SKM-1 (cell line): Measurements from ENCODE around the gene TCF3.
"Not testable (repeated sequence)": the region's sequence is repeated elsewhere in the genome, so short reads cannot be mapped to it uniquely, and the experiment has no call there.

ENCODE experiments used
- DNase-seq: peaks from one replicate; lab custom pipeline; 2025; ENCODE audit not compliant: unreplicated experiment; lab: John Stamatoyannopoulos, UW

Gene TCF3

DNA sequence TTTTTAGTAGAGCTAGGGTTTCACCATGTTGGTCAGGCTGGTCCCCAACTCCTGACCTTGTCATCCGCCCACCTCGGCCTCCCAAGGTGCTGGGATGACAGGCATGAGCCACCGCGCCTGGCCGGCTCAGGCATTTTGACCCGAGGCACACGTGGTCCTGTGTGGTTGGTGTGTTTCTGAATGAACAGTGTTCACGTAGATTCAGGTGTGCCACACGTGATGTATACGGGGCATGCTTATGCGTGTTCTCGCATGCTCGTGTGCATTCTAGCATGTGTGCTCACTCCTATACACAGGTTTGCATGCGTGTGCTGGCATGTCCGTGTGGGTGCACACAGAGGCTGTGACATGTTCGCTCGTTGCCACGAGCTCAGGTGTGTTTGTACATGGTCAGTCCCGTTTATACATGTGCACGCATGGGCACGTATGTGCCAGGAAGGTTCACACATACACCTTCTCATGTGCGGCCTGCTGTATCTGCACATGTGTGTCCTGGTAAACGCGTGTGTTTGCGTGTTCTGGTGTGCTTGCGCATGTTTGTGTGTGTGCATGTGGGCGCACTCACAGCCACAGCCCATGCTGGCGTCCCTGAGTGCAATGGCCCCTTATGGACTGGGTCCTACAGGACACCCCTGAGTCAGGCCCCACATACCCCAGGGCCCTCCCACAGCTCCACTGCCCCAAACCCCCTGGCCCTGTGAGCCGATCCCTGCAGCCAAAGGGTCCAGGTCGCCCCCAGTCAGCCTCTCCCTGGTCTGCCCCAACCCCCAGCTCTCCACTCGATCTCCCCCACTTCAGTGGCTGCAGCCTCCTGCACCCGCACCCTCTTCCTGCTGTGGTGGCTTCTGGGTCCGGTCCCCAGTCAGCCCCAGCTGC, 20.6 kb upstream of the TCF3 start:
- no peak for DNase-seq

DNA sequence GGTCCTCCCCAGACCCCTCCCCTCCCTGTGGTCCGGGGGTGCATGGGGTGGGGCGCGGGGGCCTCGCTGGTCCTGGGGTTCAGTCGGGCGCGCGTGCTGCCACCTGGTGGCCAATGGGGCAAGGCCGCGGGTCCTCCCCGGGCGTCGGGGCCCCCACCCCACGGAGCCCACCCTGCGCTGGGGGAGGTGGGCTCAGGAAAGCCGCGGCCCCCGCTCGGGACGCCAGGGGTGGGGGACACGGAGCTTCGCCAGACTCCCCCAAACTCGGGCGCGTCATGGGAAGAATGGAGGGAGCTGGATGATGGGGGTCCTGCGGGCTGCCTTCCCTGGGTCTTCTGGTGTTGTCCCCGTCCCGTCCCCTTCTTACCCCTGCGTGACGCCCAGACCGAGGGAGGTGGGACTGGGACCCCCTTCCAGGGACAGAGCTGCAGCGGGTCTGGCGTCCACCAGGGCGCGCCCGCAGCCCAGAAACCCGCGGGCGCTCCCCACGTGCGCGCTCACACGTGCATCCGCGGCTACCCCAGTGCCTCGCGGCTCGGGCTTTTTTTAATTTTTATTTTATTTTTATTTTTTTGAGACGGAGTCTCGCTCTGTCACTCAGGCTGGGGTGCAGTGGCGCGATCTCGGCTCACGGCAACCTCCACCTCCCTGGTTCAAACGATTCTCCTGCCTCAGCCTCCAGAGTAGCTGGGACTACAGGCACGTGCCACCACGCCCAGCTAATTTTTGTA, 19.8 kb upstream of the TCF3 start:
- DNase-seq, result no peak

GRCh38 chr19:1671716-1672037, 19.3 kb upstream of the TCF3 start:
- DNase-seq, result no peak

- not testable (repeated sequence) for DNase-seq
Observed at GRCh38 chr19:1670747-1671146, 18.3 kb upstream of the TCF3 start.

GRCh38 chr19:1668486-1669270, 16.3 kb upstream of the TCF3 start:
- no peak for DNase-seq

DNA sequence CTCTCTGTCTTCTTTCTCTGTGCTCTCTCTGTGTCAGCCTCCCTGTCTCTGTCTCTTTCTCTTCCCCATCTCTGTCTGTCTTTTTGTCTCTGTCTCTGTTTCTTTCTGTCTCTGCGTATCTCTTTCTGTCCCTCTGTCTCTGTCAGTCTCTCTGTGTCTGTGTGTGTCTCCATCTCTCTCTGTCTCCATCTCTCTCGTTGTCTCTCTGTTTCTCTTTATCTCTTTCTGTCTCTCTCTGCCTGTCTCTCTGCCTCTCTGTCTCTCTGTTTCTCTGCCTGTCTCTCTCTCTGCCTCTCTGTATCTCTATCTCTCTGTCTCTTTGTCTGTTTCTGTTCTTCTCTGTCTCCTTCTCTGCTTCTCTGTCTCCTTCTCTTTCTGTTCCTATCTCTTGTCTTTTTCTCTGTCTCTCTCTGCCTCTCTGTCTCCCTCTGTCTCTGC, 15.7 kb upstream of the TCF3 start:
- DNase-seq, result no peak

DNA sequence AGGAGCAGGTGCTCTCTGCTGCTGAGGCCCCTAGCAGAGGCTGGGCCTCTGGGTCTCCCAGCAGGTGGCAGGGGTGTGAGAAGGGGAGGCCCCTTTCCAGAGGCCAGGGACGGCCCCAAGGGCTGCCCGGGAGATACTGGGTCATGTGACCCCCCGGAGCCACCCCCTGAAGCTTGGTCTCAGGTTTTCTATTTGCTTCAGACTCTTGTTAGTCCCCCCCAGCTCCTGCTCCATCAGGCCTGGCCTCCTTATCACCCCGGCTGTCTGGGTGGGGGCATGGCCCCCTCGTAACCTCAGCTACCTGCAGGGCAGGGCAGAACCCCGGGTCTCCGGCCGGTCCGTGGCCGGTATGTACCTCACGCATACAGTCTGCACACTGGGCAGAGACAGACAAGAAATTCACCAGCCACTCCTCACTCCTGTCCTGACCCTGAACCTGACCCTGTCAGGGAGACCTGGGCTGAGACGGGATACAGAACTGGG, 13.2 kb upstream of the TCF3 start:
- DNase-seq, result no peak

GRCh38 chr19:1663852-1664251, 11.4 kb upstream of the TCF3 start:
- no peak for DNase-seq

GRCh38 chr19:1663227-1663626, 10.8 kb upstream of the TCF3 start:
- not testable (repeated sequence) for DNase-seq

DNA sequence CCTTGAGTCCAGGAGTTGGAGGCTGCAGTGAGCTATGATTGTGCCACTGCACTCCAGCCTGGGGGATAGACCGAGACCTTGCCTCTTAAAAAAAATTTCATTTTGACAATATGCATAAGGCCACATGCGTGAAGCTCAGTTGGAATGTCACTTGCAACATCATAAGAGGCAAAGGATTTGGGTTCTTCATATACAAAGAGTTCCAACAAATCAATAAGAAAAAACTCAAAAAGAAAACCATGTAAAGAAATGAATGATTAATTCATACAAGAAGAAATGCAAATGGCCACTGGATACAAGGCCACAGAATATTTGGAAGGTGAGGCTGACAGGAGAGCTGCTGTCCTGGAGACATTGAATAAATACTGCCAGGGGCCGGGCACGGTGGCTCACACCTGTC, 9.6 kb upstream of the TCF3 start:
- DNase-seq, result no peak

- DNase-seq, result no peak
Observed at GRCh38 chr19:1659084-1659427, 6.6 kb upstream of the TCF3 start.

GRCh38 chr19:1658150-1659083, 6.0 kb upstream of the TCF3 start:
- DNase-seq, result no peak

DNA sequence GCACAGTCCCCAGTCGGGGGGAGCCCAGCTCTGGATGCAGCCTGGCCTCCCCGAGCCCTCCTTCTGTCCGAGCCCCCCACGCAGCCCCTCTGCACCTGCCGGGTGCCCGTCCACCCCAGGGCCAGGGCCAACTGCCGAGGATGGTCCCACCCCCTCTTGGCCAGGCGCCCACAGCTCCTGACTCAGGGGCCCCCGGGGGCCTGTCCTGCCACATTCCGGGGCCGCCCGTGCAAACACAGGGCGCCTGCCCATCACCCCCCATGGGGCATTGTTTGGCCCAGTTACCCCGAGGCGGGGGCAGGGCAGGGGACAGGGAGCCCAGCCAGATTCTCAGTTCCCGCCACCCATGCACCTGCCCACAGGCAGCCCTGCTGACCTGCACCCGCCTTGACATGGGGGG, 5.3 kb upstream of the TCF3 start:
- no peak for DNase-seq

GRCh38 chr19:1656988-1657536, 4.6 kb upstream of the TCF3 start:
- DNase-seq, result no peak

DNA sequence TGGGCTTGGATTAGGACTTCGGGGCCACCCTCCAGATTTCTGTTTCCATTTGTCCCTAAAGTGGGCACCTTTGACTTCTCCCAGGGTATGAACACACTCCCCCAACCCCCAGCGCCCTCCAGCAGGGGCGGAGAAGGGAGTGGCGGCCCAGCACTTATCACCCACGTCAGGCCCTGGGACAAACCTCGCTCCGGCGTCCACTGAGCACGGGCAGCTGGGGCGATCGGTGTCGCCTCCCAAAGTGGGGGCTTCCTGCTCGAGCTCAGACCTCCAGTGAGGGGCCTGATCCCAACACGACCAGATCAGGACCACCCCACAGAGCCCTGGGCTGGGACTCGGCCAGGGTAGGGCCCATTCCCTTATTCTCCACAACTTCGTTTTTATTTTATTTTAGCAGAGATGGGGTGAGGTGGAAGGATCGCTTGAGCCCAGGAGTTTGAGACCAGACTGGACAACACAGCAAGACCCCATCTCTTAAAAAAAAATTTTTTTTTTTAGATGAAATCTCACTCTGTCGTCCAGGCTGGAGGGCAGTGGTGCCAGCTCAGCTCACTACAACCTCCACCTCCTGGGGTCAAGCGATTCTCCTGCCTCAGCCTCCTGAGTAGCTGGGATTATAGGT, 3.7 kb upstream of the TCF3 start:
- no peak for DNase-seq

GRCh38 chr19:1655131-1655981, 2.9 kb upstream of the TCF3 start:
- DNase-seq, result no peak

DNA sequence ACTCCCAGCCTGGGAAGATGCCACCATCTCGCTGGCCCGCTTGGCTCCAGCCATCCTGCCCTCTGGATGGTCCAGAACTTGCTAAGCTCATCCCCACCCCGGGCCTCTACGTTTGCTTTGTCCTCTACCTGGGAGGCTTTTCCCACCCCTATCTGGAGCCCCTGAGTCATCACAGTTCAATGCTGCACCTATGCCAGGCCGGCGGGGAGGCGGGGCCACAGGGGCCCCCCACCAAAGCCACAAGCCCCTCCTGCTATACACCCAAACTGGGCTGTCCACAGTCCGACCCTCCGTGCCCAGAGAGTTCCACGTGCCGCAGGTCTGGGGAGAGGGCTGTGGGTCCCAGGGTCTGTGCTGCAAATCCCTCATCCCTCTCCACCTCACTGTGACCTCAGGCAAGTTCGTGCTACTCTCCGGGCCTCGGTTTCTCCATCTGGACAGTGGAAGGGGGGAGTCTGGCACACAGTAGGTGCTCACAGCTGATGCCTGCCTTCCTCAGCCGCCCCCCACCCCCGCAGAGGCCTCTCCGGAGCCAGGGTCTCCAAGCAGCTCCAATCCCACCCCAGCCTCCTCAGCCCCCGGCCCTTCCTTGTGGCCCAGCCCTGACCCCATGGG, 1.9 kb upstream of the TCF3 start:
- DNase-seq, result no peak

DNA sequence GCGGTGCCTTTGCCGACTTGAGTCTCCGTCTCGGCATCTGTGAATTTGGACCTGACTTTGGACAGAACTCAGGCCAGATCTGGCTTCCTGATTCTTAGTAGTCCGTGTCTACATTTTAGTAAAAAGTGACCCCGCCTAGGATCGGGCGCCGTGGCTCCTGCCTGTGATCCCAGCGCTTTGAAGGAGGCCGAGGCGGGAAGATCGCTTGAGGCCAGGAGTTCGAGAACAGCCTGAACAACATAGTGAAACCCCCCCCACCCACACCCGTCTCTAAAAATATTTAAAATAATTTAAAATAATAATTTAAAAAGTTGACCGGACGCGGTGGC, 849 bp upstream of the TCF3 start:
- peak; percentile 56 for DNase-seq
